ENCODE data around the gene TRRAP.
"Not testable (repeated sequence)": the region's sequence is repeated elsewhere in the genome, so short reads cannot be mapped to it uniquely, and the experiment has no call there.

Gene TRRAP

DNA sequence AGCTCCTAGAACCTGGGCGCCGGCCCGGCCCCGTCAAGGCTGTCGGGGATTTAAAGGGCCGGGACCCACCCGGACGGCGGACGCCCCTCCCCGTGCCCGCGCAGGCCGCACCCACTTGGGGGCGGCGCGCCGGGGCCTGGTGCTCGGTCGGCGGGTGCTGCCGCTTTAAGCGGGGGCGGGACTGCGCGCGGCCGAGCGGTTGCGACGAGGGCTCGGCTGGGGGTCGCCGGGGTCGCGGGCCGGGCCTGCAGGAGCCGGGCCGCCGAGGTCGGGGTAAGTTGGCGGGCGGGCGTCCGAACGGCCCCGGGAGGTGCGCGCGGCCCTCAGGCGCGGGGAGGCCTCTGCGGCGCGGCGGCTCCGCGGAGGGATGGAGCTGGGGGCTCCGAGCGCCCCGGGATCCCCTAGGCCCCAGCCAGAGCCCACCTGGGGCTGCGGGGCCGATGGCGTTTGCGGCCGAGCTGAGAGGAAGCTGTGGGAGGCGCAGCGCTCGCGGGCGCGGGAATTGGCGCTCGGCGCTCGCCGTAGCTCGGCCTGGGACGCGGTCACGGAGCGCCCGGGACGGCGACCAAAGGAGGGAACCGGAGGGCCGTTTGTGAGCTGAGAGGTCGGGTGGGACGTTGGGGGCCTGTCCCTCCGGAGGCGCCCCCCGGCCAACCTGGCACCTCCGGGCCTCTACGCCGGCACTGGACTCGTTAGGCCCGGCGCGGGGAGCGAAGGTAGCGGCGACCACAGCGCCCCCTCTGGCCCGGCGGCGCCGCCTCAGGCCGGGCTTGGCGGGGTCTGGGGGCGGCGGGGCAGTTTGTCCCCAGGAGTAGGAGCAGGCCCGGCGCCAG is at the start of gene TRRAP:
TSS of gene TRRAP (plus strand) at position 168 of the 833 bp plus-strand sequence. CDS start 2,619 bp downstream, outside the sequence.
- peak; percentile 61 to 73 (median 67) for DNase-seq (ENCODE audit: low read depth in 3 of 3)

DNA sequence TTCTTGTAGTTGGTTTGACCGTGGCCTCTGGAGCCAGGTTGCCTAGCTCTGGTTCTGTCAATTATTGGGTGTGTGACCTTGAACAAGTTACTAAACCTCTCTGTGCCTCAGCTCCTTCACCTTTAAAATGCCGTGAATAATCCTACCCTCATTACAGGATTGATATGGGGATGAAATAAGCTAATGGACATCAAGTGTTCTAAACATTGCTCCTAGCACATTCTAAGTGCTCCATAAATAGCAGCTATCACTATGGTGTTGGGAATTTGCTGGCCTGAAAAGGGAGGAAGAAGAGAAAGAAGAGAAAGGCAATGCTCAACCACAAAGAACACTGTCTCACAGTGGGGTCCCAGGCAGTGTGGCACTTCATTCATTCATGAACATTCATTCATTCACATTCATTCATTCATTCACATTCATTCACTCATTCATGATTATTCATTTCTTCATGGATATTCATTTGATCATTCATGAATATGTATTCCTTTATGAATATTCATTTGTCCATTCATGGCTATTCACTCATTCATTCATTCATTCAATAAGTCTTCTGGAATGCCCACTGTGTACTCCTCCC is 47.3 kb upstream of the TRRAP start:
- DNase-seq (ENCODE audit: low read depth in 3 of 3), result no peak

DNA sequence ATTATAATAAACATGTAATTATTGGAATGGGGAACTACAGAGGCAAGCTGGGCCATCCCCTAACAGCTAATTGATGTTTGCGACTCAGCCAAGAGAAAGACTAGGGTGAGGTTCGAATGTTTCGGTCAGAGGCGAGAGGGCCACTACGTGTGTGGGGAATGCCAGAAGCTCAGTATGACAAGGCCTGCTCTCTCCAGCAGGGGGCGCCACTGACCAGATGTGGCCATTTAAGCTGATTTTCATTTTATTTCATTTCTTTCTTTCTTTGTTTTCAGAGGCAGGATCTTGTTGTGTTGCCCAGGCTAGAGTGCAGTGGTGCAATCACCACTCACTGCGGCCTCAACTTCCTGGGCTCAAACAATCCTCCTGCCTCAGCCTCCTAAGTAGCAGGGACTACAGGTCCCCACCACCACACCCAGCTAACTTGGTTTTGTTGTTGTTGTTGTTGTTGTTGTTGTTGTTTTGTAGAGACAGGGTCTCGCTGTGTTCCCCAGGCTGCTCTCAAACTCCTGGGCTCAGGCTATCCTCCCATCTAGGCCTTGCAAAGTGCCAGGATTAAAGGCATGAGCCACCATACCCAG is 46.6 kb upstream of the TRRAP start:
- peak; percentile 16 to 30 (median 29) for DNase-seq (ENCODE audit: low read depth in 3 of 3)

DNA sequence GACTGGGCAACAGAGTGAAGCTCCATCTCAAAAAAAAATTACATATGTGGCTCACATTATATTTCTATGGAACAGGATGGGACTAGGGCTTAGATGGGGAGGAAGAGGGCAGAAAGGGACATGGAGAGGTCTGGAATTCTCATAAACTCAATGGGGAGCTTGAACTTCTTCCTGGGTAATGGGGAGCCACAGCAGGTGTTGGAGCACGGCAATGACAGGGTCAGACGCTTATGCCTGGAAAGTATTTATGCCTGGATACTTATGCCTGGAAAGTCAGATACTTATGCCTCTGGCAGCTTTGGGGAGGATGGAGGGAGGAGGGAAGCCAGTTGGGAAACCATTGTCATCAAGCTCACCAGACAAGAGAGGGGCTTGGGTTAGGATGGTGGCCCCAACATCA is 45.3 kb upstream of the TRRAP start:
- no peak for DNase-seq (ENCODE audit: low read depth in 3 of 3)

DNA sequence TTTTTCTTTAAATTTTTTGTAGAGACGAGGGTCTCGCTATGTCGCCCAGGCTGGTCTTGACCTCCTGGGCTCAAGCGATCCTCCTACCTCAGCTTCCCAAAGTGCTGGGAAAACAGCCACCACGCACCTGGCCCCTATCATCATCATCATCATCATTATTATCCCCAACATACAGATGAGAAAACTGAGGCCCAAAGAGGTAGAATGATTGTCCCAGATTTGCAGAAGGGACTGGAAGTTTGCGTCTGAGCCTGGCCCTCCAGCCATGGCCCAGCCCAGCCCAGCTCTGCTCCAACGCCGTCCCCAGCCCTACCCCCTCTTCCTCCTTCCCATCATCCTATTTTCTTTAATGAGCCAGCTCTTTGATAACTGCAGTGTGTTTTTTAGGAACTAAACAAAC is 43.4 kb upstream of the TRRAP start:
- DNase-seq (ENCODE audit: low read depth in 3 of 3), result no peak

DNA sequence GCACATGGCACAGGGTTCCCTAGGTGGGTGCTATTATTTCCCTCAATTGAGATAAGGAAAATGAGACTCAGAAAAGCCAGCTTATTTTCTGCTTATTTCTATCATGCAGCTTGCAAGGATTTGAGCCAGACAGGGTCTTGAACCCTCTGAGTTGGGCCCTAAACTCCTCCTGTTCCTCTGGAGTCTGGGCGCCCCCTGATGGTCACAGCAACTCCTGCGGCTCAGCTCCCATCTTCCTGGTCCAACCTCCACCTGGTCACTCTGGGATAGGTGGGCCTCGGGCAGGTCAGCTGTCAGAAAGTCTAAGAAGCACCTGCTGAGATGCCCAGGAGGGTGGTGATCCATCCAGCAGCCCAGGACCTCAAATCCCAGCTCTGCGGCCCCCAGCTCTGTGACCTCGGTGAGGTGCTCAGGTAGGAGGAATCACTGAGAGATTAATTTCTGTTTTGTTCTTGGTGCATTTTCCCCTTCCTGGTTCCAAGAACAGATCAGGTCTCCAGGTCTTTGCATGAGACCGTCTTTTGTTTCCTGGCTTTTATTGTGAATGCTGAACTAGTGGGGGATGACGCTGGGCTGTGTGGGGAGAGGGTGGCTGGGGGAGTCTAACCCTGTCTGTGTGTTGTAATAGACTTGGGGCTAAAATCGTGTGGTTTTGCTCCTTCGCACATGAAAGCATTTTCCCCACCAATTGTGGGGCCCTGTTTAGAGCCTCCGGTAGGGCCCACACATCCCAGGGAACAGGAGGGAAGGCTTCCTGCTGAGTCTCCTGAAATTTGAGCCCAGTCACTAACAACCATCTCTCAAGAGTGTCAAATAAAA is 41.3 kb upstream of the TRRAP start:
- peak in 2 of 3 donors; percentile 8 to 15 for DNase-seq (ENCODE audit: low read depth in 3 of 3)

DNA sequence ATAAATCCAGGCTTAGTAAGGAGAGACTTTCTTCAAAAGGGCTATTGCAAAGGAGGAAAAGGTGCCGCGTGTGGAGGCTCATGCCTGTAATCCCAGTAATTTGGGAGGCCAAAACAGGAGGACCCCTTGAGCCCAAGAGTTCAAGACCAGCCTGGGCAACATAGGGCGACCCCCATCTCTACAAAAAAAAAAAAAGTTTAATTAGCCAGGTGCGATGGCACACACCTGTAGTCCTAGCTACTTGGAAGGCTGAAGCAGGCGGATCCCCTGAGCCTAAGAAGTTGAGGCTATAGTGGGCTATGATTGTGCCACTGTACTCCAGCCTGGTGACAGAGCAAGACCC is 40.7 kb upstream of the TRRAP start:
- no peak for DNase-seq (ENCODE audit: low read depth in 3 of 3)

DNA sequence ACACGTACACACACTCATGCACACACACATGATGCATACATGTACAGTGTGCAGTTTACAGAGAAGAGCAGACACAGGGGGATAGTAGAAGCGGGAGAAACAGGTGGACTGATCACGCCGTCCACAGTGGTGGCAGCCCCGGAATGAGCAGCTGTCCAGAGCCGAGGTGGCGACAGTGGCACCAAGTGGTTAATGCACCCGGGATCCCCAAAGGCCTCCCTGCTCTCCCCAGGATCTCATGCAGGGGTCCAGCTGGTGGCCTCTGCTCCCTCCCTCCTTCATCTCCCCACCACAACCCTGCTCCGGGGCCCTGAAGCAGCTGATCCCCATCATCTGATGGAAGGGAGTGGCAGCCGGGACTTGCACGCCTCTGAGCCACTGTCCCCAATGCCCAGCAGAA is 38.2 kb upstream of the TRRAP start:
- no peak for DNase-seq (ENCODE audit: low read depth in 3 of 3)

DNA sequence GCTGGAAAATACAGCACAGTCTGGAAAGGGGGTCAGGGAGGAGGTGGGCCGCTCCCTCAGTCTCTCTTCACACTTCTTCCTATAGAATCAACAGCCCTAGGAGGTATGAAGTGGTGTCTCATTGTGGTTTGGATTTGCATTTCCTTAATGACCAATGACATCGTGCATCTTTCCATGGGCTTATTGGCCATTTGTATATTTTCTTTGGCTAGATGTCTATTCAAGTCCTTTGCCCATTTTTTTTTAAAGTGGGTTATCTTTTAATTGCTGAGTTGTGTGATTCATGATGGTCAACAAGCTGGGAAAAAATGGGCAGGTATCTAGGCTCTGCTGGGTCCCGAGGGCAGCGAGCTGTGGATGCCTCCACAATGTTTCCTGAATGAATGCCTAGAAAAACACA is 37.6 kb upstream of the TRRAP start:
- no peak for DNase-seq (ENCODE audit: low read depth in 3 of 3)

DNA sequence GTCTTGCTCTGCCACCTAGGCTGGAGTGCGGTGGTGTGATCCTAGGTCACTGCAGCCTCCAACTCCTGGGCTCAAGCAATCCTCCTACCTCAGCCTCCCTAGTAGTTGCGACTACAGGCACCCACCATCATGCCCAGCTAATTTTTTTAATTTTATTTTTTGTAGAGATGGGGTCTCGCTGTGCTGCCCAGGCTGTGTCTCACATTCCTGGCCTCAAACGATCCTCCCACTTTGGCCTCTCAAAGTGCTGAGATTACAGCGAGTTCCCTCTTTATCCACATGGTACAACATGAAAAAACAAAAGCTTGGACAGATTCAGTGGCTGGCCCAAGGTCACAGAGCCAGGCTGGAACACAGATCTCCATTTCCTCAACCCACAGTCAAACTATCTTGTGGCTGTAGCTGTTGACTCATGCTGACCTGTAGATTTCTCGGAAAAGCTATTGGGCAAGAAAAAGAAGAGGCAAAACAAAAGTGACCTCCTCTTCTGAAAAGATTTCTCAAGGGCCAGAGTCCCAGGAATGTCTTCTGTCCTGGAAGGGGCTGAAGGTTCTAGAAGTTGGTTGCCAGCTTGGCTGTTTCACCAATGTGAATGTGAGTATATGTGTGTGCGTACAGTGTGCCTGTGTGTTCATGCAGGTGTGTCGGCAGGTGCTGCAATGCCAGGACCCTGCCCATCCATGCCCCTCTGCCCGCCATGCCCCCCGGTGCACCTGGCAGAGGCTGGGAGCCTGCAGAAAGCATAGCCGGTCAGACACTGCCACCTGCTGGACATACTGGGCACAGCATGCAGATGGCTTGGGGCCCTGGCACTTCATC is 36.9 kb upstream of the TRRAP start:
- peak; percentile 21 to 65 (median 45) for DNase-seq (ENCODE audit: low read depth in 3 of 3)

DNA sequence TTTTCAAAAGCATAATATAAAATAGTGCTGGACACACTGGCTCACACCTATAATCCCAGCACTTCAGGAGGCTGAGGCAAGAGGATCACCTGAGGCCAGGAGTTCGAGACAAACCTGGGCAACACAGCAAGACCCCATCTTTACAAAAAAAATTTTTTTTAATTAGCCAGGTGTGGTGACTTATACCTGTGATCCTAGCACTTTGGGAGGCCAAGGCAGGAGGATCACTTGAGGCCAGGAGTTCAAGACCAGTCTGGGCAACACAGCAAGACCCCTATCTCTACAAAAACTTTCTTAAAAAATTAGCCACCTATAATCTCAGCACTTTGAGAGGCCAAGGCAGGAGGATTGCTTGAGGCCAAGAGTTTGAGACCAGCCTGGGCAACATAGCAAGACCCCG is 35.8 kb upstream of the TRRAP start:
- not testable (repeated sequence) for DNase-seq (ENCODE audit: low read depth in 3 of 3)

DNA sequence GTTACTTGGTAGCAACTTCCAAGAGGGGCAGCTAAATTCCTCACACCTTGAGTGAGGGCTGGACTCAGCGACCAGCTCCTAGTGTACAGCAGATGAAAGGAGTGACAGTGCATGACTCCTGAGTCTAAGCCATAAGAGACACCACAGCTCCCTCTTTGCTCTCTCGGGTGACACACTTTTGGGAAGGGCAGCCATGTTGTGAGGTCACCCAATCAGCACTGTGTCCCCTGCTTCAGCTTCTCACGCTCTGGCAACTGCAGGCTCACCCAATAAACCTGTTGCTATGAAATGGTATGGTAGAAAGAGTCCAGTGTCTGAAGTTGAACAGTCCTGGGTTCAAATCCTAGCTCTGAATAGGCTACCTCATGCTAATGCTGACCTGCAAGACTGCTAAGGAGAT is 29.4 kb upstream of the TRRAP start:
- no peak for DNase-seq (ENCODE audit: low read depth in 3 of 3)

DNA sequence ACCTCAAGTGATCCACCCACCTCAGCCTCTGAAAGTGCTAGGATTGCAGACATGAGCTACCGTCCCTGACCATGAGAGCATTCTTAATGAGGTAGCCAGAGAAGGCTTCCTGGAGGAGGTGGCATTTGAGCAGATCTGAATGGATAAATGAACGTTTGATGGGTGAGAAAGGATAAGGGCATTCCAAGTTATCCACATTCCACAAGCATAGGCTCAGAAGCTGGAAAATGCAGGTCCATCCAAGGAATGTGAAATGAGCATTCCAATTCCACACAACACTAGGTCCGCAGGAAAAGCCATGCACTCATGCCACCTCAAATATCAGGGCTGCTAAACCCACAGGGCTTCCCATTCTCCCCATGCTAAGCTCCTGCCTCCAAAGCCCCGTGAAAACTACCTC is 25.5 kb upstream of the TRRAP start:
- DNase-seq (ENCODE audit: low read depth in 3 of 3), result no peak

DNA sequence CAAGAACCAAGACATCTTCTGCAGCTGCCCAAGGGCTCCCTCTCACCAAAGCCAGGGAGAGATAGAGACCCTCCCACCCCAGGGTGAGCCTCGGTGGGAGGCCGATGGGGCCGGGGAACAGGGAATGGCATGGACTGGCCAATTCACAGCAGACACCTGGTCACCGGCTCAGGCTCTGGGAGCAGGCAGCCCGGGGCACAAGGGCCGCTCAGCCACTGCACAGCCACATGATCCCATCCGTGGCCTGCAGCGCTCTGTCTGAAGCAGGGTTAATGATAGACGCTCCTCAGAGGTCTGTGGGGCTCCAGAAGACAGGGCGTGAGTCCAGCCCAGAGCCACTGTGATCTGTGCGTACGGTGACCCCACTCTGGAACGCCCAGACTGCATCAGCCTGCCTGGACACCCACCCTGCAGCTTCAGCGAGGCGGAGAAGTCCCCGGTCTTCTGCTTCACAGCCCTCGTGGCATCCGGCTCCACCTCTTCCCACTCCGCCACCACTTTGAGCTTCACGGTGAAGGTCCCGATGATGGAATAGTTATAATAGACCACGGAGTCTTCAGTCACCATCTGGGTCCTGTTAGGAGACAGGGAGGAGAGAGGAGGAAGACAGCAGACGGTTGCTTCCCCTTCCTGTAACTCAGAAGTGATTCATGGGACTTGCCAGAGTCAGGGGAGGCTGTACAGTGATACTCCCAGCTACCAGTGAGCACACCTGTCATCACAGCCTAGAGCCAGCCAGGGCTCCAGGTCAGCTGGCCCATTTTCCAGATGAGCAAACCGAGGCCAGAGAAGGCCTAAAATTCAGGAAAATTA is 22.5 kb upstream of the TRRAP start:
- DNase-seq (ENCODE audit: low read depth in 3 of 3), result no peak

DNA sequence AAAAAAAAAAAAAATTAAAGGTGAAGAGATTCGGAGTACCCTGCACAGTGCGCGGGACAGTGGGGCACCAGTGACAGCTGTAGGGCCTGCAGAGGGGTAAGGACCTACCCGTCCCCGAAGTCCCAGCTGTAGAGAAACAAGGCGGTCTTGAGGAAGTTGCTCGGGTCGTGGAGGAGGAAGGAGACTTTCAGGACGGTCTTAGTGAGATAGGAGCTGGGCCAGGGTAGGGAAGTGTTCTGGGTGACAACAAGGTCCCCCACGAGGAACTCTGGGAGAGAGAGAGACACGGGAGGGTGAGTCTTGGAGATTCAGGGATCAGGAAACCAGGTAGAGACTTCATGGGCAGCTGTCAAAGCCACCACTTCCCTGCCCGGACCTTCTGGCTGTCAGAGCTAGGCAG is 18.3 kb upstream of the TRRAP start:
- no peak for DNase-seq (ENCODE audit: low read depth in 3 of 3)

DNA sequence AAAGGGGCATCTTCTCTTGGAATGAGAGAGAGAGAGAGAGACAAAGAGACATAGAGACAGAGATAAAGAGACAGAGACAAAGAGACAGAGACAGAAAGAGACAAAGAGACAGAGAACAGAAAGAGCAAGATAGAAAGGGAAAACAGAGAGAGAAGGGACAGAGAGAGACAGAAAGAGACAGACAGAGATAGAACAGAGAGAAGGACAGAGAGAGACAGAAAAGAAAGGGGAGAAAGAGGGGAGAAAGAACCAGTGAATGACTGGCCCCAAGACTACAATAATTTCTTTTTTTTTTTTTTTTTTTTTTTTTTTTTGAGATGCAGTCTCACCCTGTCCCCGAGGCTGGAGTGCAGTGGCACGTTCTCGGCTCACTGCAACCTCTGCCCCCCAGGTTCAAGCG is 16.1 kb upstream of the TRRAP start:
- DNase-seq (ENCODE audit: low read depth in 3 of 3), result no peak

DNA sequence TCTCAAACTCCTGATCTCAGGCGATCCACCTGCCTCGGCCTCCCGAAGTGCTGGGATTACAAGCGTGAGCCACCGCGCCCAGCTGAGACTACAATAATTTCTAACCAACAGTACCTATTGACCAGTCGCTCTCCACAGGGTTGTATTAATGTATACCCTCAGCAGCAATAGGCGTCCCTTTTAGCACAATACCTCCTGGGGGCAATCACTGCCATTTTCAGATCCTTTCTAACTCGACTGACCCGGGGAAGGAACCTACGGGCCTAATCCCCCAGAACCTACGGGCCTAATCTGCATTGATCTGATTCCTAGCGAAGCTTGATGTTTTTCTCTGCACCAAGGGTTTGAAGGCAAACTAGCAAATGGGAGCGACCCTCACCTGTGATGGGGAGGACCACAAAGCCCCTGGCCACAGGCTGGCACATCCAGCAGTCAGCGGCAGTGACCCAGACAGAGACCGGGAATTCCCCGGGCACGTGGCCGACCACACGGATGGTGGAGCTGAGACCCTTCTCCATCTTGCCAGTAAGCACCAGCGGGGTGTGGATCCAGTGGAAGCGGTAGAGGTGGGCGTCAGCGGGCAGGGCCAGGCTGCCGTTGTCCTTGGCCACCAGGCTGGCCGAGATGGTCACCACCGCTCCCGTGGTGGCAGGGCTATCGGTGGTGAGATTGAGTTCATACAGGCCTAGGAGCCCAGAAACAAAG is 15.5 kb upstream of the TRRAP start:
- no peak for DNase-seq (ENCODE audit: low read depth in 3 of 3)

DNA sequence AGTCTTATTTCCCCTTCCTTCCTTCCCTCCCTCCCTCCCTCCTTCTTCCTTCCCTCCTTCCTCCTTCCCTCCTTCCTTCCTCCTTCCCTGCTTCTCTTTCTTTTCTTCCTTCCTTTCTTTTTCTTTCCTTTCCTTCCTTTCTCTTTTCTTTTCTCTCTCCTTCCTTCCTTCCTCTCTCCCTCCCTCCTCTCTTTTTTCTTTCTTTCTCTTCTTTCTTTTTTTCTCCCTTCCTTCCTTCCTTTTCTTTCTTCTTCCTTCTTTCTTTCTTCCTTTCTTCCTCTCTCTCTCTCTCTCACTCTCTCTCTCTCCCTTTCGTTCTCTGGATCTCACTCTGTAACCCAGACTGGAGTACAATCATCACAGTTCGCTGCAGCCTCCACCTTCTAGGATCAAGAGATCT is 14.7 kb upstream of the TRRAP start:
- no peak for DNase-seq (ENCODE audit: low read depth in 3 of 3)

DNA sequence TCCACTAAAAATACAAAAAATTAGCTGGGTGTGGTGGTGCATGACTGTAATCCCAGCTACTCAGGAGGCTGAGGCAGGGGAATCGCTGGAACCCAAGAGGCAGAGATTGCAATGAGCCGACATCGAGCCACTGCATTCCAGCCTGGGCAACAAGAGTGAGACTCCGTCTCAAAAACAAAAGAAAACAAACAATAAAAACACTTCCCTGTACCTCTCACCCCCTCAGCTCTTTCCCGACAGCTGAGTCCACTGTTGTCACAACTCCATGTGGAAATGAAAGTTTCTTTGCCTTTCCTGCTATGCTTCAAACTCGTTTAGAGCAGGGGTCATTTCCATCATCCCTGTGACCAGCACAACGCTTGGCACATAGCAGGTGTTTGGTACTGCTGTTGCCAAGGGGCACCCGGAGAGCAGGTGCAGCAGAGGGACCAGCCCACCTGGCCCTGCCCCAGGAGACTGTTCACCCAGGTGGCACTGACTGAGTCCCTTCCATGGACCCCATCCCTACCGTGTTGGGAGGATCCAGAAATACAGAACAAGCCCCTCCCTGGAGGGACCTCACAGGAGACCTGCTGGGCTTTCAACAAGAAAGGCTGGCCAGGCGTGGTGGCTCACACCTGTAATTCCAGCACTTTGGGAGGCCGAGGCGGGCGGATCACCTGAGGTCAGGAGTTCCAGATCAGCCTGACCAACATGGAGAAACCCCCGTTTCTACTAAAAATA is 13.4 kb upstream of the TRRAP start:
- no peak for DNase-seq (ENCODE audit: low read depth in 3 of 3)
